Activated CD4-positive, alpha-beta T cell treated with anti-CD3 and anti-CD28 coated beads for 4 hours (primary cell): ENCODE results near the gene STXBP5.
A peak's percentile ranks its signal among the peaks of the same experiment; 100 is the strongest.

Experiments used
- DNase-seq, 2 donors: peaks; one replicate each; pipeline ENCODE4 v3.0.0-alpha.2; 2020

The STXBP5 gene

GRCh38 chr6:147179809-147180208 is 24.4 kb upstream of the STXBP5 start:
- no peak for DNase-seq

GRCh38 chr6:147180926-147181325 is 23.3 kb upstream of the STXBP5 start:
- no peak for DNase-seq

GRCh38 chr6:147184379-147184778 is 19.8 kb upstream of the STXBP5 start:
- DNase-seq, result no peak

DNA sequence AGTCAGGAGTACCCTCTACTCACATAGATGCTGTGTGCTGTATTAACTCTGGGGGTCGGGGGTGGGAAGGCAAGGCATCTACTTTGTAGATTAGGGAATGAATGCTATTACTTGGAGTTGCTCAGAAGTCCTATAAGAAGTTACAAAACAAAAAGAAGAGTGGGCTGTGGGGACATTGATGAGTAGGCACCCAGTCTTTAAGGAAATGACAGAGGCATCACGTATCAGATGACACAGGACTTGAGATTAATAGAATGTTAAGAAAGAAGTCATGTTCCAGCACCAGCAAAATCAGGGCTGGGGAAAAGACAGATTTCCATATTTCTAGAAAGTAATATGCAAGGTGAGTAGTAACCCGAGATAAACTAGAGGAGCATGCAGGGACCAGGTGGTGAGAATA is 19.0 kb upstream of the STXBP5 start:
- no peak for DNase-seq

GRCh38 chr6:147190556-147190955 is 13.7 kb upstream of the STXBP5 start:
- DNase-seq, result no peak

DNA sequence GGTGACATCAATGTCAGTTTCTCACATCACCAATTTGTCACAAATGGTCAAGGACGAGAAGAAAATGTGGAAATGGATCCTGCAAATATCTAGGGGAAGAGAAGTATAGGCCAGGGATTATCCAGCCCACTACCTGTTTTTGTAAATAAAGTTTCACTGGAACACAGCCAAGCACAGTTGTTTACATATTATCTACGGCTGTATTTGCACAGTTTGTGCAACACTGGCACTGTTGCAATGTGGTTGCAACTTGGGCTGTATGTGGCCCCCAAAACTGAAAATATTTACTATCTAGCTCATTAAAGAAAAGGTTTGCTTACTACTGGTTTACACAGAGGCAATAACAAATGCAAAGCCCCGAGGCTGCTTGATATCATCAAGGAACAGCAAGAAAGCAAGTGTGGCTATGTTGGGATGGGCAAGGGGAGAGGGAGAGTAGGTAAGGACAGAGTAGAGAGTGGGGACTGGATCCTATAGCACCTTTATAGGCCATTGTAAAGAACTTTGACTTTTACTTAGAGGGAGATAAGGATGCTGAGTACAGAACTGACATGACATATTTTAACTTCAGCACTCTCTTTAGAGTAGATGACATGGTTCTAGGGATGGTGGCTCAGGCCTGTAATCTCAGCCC is 11.8 kb upstream of the STXBP5 start:
- DNase-seq, result no peak

GRCh38 chr6:147194652-147195411 is 9.4 kb upstream of the STXBP5 start:
- no peak for DNase-seq

GRCh38 chr6:147195510-147195909 is 8.7 kb upstream of the STXBP5 start:
- no peak for DNase-seq

- DNase-seq, result no peak
Measured at GRCh38 chr6:147195987-147196386, 8.2 kb upstream of the STXBP5 start.

GRCh38 chr6:147200711-147201110 is 3.5 kb upstream of the STXBP5 start:
- DNase-seq, result no peak

DNA sequence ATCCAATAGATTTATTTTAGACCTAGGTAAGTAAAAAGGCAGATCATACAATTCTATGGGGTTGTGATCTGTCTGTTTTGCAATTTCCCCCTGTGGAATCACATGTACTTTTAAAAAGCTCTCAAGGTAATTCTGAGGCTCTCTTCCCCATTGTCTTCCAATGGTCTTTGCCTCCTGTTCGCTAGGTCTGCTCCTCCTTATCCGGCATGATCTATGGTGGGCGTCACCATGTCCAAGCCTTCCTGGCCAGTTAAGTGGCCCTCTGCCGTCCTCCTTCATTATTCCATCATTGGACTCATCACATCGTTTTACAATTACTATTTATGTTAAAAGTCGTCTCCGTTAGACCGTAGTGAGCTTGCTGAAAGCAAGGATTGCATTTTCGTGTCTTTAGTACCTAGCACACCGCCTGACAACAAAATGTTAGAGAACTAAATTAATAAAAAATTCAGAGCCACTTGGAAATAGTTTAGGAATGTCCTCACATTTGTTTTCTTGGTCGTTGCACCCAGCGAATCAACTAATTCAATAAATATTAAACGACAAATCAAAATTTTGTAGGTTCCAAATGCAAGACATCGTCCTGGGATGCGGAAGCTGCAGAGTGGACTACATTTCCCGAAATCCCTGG is 2.2 kb upstream of the STXBP5 start:
- DNase-seq, result no peak

GRCh38 chr6:147202516-147203310 is 1.5 kb upstream of the STXBP5 start:
- peak; percentile 77 to 79 for DNase-seq

DNA sequence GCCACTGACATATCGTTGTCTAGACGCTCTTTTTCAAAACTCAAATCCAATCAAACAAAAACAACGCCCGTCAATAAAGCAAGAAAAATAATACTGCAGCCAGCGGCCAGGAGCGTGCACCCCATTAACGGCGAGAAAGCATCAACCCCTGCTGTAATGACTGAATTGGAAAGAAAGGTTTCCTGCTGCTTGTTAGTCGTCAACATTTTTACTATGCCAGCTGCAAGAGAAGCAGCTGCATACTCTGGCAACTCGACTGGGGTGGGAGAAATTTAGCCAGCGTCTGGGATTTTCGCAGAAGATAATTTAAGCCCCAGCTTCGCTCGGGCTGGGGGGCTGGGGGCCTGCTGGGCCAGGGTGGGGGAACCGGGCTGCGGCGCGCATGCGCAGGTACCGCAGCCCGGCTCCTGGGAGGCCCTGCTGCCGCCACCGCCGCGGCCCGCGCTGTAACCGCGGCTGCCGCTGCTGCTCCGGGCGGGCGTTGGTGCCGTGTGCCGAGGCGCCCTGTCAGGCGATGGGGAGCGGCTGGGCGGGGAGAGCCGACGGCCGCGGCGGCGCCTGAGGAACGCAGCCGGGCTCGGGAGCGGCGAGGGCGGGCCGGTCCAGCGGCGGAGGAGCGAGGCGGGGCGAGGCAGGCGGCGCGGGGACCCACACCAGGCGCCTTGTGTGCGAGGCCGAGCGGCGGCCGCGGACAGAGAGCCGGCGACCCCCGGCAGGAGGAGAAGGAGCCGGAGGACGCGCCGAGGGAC is 732 bp upstream of the STXBP5 start:
- DNase-seq, result peak; percentile 59 to 72

DNA sequence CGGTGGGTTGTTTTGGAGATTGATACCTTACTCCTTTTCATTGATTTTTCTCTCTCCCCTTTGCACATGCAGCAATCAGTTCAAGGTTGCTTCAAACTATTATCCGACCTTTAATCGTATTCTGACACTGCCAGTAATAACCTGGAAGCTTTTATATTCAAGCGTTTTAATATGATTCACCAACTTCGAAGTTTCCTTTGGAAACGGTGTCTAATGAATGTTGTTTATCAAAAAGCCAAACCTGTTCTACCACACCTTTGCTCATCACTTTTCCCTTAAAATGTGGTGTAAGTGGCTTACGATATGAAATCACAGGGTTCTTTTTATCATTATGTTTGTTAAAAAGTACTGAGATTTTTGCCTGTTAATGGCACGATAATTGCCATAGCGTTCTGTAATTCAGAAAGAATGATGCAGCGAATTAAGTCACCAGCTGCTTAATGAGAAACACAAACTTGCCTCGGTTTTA is 660 bp downstream of the STXBP5 start:
- DNase-seq, result no peak

DNA sequence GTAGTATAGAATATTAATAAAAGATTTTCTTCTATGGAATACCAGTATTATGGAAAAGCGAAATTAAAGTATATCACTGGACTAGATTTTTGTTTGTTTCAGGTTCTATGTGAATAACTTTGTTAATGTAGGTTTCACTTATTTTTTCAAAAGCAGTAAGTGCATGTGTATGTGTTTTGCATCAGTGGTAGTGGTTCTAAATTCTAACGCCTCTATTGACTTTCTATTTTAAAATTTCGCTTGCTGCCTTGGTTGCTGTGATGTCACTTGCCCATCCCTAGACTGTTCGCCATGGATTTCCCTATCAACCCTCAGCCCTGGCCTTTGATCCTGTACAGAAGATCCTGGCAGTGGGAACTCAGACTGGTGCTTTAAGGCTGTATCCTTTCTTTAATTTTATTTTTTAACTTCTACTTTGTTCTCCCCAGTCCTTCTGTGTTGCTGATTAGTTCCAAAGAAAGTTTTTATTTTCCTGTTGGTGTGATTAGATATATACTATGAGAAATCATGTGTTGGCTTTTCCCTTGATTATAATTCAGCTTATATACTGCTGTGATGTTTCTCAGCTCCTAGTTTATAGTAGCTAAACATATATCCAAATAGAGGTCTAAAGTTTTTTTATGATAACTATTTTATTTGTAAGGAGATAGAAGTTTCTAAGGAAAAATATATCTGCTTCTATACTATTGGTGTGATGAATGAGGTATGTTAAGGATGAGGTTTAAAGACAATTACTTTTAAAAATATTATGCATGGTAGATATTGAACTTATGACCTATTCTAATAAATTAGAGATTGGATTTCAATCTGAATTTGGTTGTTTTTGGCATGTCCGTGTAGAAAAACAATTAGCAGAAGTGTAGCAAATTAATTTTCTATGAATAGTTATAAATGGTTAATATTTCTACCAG is 1.7 kb downstream of the STXBP5 start:
- DNase-seq, result no peak

DNA sequence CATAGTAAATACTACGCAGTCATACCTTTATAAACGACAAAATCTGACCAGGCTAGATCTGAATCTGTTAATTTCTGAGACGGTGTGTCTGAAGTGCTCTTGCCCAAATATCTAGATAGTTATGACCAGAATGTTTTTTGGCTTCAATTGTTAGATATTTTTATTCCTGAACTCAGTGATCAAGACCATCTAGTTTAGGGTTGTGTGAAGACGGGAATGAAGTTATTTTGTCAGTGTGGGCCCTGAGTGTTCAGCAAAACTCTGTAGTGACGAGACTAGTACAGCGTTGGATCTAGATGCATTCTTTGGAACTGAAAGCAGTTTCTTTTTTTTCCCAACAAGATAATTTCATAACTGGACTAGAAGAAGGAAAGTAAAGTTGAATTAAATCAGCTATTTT is 3.1 kb downstream of the STXBP5 start:
- no peak for DNase-seq

DNA sequence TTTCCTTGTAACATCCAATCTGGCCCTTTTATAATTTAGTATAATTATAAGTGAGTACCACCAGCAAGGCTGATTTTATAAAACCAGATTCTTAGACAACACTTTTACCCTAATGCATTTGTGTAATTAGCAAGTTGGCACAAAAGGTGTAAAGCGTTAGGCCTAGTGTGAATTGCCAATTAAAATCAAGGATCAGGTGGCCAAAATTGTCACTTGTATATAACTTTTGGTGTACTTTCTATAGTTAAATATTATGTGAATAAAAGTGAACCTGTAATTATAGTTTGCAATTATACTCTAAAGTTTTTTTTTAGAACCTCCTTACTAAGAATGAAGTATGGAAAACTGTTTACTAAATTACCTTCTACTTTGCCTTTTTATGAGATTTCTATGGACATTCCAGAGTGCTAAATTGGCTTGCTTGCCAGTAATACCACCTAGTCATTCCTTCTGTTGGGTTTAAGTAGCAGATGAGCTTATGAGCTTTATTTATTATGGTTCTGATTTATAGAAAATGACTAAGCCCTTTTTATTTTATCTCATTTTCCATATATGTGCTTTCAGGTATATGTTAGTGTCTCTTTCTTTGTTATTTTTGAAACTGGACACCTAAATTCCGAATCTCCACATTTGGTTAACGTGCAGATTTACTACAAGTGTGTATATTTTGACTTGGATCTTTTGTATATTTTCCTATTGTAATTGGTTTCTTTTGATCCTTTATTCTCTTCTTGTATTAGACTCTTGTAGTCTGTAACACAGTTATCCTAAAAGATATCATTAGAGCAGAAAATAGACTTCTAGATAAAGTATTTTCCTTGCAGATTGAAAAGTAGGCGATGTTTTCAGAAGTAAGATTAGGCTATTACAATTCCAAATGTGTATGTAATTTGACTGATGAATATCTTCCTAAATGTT is 3.9 kb downstream of the STXBP5 start:
- DNase-seq, result no peak

DNA sequence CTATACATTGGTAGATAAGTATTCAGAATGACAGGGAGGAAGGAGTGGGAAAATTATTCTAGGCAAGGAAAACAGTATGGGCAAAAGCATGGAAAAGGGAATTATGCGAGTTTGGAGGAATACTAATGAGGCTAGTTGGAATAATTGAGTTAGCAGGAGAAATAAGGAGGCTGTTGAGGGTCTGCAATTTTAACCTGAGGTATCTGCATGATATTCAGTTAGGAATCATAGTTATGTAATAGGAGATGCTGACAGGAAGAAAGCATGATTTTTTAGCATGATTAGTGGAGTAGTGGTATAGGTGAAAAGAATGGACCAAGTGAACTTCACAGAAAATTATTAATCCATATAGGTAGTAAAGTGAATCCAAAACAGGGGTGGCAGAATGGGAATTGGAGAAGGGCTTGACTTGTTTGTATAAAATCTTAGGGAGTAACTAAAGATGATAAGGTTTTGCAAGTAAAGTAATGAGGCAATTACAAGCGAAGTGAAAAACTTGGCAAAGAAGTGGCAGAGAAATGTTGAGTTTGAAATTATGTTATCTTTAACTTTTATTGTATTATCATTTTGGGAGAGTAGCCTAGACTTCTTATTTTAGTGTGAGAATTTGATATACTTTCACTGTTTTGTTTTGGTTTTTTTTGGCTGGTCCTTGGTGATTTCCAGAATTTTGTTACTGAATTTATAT is 5.7 kb downstream of the STXBP5 start:
- DNase-seq, result no peak

- DNase-seq, result no peak
Measured at GRCh38 chr6:147211349-147211748, 7.1 kb downstream of the STXBP5 start.

GRCh38 chr6:147211831-147212230 is 7.6 kb downstream of the STXBP5 start:
- no peak for DNase-seq
